Activated naive CD4-positive, alpha-beta T cell treated with Interleukin-2 at 50 U/mL for 16 hours (primary cell): ENCODE results near the gene TOGARAM2.
"Not testable (repeated sequence)": the region's sequence is repeated elsewhere in the genome, so short reads cannot be mapped to it uniquely, and the experiment has no call there.

ENCODE experiments used
- DNase-seq: peaks from one replicate; pipeline ENCODE4 v3.0.0-alpha.2; 2020

Gene TOGARAM2

GRCh38 chr2:28977176-28977875 is 3.8 kb upstream of the TOGARAM2 start:
- DNase-seq: no peak

DNA sequence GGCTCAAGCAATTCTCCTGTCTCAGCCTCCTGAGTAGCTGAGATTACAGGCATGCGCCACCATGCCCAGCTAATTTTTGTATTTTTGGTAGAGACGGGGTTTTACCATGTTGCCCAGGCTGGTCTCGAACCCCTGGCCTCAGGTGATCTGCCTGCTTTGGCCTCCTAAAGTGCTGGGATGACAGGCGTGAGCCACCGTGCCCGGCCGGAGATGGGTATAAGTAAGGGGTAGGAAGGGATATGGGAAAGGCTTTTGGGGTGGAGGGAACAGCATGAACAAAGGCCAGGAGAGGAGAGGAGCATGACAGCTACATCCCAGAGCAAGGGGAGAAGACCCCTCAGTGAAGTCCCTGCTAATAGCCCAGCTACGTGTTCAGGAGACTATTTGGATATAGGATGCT is 3.1 kb upstream of the TOGARAM2 start:
- not testable (repeated sequence) for DNase-seq

- no peak for DNase-seq
Observed at GRCh38 chr2:28978606-28979005, 2.5 kb upstream of the TOGARAM2 start.

DNA sequence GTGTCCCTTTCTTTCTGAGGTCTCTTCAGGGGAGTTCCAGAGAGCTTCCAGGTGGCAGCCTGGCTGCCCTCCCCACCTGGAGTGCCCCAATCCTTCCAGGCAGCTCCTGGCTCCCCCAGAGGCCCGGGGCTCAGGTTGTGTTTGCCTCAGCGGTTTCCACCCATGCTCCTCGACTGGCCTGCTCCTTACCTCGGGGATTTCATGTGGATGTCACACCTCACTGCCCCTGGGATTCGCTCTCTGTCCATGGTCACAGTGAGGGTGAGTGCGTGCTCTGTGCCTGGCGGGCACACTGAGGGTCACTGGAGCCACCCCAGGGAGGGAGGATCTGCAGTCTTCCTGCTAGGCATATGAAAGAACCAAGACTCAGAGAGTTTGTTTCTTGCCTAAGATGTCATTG is 2.1 kb upstream of the TOGARAM2 start:
- DNase-seq: no peak

- no peak for DNase-seq
Observed at GRCh38 chr2:28979576-28980366, 1.3 kb upstream of the TOGARAM2 start.

GRCh38 chr2:28980368-28981015 is 606 bp upstream of the TOGARAM2 start:
- no peak for DNase-seq

DNA sequence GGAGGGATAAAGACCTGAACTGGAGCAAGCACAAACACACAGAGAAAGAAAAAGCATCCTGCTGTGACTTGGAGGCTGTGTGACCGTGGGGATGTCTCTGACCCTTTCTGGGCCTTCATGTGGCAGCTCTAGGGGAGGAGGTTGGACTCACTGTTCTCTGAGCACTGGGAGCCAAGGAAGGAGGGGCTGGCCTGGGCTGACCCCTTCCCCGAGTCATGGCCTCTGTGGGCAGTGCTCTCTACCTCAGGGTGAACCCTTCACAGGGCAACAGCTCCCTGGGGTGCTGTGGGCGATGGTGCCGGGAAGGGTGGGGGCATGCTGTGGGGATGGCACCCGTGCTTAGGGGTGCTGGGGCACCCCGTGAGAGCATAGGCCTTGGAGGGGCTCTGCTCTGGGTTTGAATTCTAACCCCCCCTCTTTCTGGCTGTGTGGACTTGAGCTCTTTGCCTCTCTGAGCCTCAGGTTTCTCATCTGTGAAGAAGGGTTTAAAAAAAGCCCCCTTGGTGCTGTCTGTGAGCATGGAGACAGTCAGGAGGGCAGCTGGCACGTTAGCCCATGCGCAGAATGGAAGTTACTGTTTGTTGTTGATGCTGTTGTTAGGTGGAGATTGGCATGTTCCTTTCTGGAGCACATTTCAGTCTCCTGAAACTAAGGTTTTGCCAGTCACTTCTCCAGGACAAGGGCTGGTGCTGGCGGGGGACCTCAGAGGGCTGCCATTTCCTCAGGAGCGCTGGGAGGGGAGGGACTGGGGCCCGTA is 700 bp downstream of the TOGARAM2 start:
- DNase-seq: no peak

GRCh38 chr2:28982381-28982950 is 1.4 kb downstream of the TOGARAM2 start:
- no peak for DNase-seq

DNA sequence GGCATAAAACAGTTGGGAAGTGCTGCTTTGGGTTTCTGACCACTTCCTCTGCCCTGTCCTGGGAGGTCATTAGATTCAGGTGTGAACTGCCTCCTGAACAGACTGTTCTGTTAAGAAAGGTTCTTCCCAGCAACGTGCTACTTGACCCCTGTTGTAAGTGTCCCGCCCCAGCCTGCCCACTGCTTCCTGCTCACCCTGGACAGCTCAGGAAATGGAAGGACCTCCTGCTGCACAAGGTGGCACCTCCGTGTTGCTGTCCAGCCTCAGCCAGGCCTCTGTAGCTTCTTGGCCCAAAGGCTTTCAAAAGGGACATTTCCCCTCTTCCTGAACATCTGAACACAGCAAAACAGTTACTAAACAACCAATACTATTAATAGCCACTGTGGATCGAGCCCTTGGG is 5.3 kb downstream of the TOGARAM2 start:
- no peak for DNase-seq

DNA sequence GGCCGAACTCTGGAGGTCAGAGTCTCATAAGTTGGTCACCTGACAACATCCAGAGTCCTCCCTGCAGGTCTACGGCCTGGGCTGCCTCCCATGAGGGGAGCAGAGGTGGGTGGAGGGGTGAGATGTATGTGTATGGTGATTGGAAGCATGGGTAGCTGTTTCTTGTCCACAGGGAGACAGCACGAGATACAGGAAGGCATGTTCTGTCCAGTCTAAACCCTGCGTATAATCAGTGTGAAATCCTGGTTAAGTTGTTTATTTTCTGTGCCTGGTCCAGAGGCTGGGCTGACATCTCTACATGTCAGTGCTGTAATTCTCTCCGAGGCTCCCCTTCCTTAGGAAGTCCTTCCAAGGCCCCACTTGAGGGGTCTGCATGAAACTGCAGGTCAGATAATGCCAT is 8.9 kb downstream of the TOGARAM2 start:
- DNase-seq: no peak

DNA sequence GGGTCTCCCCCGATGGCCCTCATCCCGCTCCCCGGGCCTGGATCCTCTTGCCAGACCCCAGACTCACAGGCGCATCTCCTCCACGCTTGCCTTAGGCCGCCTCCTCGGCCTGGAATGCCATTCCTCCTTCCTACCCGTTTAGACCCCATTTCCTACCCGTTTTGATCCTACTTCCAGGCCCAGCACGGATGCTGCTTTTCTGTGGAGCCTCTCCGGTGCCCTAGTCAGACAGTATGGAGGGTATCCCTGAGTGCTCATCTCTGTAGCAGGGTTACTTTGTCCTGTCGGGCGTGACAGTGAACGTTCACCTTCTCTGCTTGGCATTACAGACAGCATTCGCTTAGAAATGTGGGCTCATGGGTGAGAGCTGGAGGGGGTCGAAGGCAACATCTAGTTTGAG is 9.3 kb downstream of the TOGARAM2 start:
- no peak for DNase-seq

- DNase-seq: no peak
Observed at GRCh38 chr2:28991021-28991420, 9.9 kb downstream of the TOGARAM2 start.

- no peak for DNase-seq
Observed at GRCh38 chr2:28991460-28991859, 10.4 kb downstream of the TOGARAM2 start.

DNA sequence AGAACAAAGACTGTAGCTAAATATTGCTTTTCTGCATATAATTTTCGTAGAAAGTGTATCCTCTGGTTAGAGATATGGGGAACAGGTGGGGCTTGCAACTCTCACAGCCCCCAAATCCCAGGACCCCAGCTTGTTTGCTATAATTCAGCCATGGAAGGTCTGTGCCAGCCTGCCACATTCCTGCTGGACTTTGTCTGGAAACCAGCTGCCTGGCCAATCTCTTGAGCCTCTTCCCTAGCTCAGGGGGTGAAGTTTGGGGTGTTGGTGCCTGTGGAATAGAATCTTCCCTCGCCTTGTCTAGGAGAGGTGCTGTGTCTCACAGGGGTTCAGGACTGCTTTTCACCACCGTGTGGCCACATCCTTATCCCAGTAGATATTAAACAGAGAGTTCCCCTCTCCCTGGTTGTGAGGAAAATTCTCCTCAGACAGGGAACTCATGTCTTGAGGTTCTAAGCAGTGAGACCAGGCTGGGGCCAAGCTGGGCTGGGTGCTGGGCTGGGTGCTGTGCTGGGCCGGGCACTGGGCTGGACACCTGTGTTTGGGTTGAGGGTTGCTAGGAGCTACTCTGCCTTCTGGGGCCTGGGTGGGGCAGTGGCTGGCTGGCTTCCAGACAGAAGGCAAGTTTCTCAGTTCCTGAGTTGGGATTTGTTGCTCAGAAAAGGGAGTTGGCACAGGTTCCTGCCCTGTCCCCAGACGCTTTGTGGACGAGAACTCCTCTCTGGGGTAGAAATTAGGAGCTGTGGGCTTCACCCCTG is 12.3 kb downstream of the TOGARAM2 start:
- DNase-seq: no peak

GRCh38 chr2:28994074-28994473 is 13.0 kb downstream of the TOGARAM2 start:
- DNase-seq: no peak

- no peak for DNase-seq
Observed at GRCh38 chr2:28994679-28995078, 13.6 kb downstream of the TOGARAM2 start.

- no peak for DNase-seq
Observed at GRCh38 chr2:28995765-28996750, 15.0 kb downstream of the TOGARAM2 start.

GRCh38 chr2:28997237-28997846 is 16.2 kb downstream of the TOGARAM2 start:
- DNase-seq: no peak

GRCh38 chr2:28997847-28998735 is 17.0 kb downstream of the TOGARAM2 start:
- DNase-seq: no peak
